ENCODE results near the gene CCSER2. TPM values are rescaled to one million over a fixed set of nuclear protein-coding genes. Genes with fewer than 3 reads are reported as not detected.
"Not testable (repeated sequence)": the region's sequence is repeated elsewhere in the genome, so short reads cannot be mapped to it uniquely, and the experiment has no call there.

The CCSER2 gene
- total RNA-seq, 8 experiments from 2014 or later, result 11.2 to 49.0 (median 35.0) TPM

GRCh38 chr10:84527386-84527785 lies 199.0 kb downstream of the CCSER2 start:
- not testable (repeated sequence) for ATAC-seq (replicated peaks in 6 of 8); H3K4me3 ChIP-seq; H3K27ac ChIP-seq
- peaks cover 15 to 16% of the 10 kb centered on the region in 2 donors for H3K4me1 ChIP-seq (replicated peaks in 1 of 2)
- 0 to 100% (median 76%) methylated on average over 1 to 4 of the region's 5 CpGs for WGBS, 10 experiments
- in situ Hi-C loops (cut with MboI; ENCODE audit: low pct_unique_long_range_greater_than_20kb in 2 of 9, low sequenced_read_pairs in 9 of 9, unreplicated experiment in 9 of 9), result loop anchor here in 5 of 9 experiments (10.0 to 25.0 kb wide), 3 partner anchors 165 to 265 kb away; no protein-coding TSS in a partner anchor

- not testable (repeated sequence) for ATAC-seq (replicated peaks in 6 of 8); H3K4me3 ChIP-seq; H3K4me1 ChIP-seq (replicated peaks in 1 of 2); H3K27ac ChIP-seq
- 100% methylated on average over 1 to 3 of the region's 5 CpGs; no CpG with 5 or more reads in 8 of the 10 experiments for WGBS, 10 experiments
- in situ Hi-C loops (cut with MboI; ENCODE audit: low pct_unique_long_range_greater_than_20kb in 2 of 9, low sequenced_read_pairs in 9 of 9, unreplicated experiment in 9 of 9), result loop anchor here in 5 of 9 experiments (10.0 to 25.0 kb wide), 3 partner anchors 166 to 266 kb away; no protein-coding TSS in a partner anchor
Measured at GRCh38 chr10:84528526-84528925, 200.1 kb downstream of the CCSER2 start.

GRCh38 chr10:84530724-84531325 lies 202.4 kb downstream of the CCSER2 start:
- WGBS, 10 experiments, result 53 to 100% (median 92%) methylated on average over 1 to 8 of the region's 9 CpGs; no CpG with 5 or more reads in 1 of the 10 experiments
- in situ Hi-C loops (cut with MboI; ENCODE audit: low pct_unique_long_range_greater_than_20kb in 2 of 9, low sequenced_read_pairs in 9 of 9, unreplicated experiment in 9 of 9), result loop anchor here in 7 of 9 experiments (10.0 to 25.0 kb wide), 4 partner anchors 156 to 269 kb away; no protein-coding TSS in a partner anchor
- H3K4me1 ChIP-seq (replicated peaks in 1 of 2), result no peaks in the 10 kb centered on the region
- no peak for ATAC-seq (replicated peaks in 6 of 8)
- H3K27ac ChIP-seq, result no peak overlapping the region
- no peak overlapping the region for H3K4me3 ChIP-seq

- no peak for ATAC-seq (replicated peaks in 6 of 8)
- Histone ChIP-seq H3K27ac (no peak overlapping the region), H3K4me1 (replicated peaks in 1 of 2) (no peaks in the 10 kb centered on the region), H3K4me3 (no peak overlapping the region)
- in situ Hi-C loops (cut with MboI; ENCODE audit: low pct_unique_long_range_greater_than_20kb in 2 of 9, low sequenced_read_pairs in 9 of 9, unreplicated experiment in 9 of 9), result loop anchor here in 7 of 9 experiments (10.0 to 25.0 kb wide), 4 partner anchors 157 to 269 kb away; no protein-coding TSS in a partner anchor
- 14 to 100% (median 92%) methylated on average over 1 to 2 of the region's 2 CpGs for WGBS, 10 experiments
Measured at GRCh38 chr10:84531396-84531795, 203.0 kb downstream of the CCSER2 start.

- Histone ChIP-seq H3K4me3 (no peak overlapping the region), H3K4me1 (replicated peaks in 1 of 2) (no peaks in the 10 kb centered on the region), H3K27ac (no peak overlapping the region)
- in situ Hi-C loops (cut with MboI; ENCODE audit: low pct_unique_long_range_greater_than_20kb in 2 of 9, low sequenced_read_pairs in 9 of 9, unreplicated experiment in 9 of 9), result loop anchor here in 7 of 9 experiments (10.0 to 25.0 kb wide), 4 partner anchors 159 to 272 kb away; no protein-coding TSS in a partner anchor
- ATAC-seq (replicated peaks in 6 of 8), result peak in 1 of 8 experiments; percentile 19
- WGBS, 10 experiments, result 40 to 100% (median 85%) methylated on average over 1 to 2 of the region's 2 CpGs; no CpG with 5 or more reads in 7 of the 10 experiments
Measured at GRCh38 chr10:84534168-84534567, 205.8 kb downstream of the CCSER2 start.

GRCh38 chr10:84537447-84537931 lies 209.1 kb downstream of the CCSER2 start:
- WGBS, 10 experiments, result 0 to 18% (median 9%) methylated on average over 2 to 8 of the region's 8 CpGs; no CpG with 5 or more reads in 2 of the 10 experiments
- H3K27ac ChIP-seq, result no peak overlapping the region
- peak; percentile 16 to 84 (median 66) for ATAC-seq (replicated peaks in 6 of 8)
- no peak overlapping the region for H3K4me3 ChIP-seq
- H3K4me1 ChIP-seq (replicated peaks in 1 of 2), result peaks cover 3 to 6% of the 10 kb centered on the region in 2 donors
- in situ Hi-C loops (cut with MboI; ENCODE audit: low pct_unique_long_range_greater_than_20kb in 2 of 9, low sequenced_read_pairs in 9 of 9, unreplicated experiment in 9 of 9), result loop anchor here in 7 of 9 experiments (10.0 to 25.0 kb wide), 4 partner anchors 163 to 275 kb away; no protein-coding TSS in a partner anchor

- H3K27ac ChIP-seq, result no peak overlapping the region
- in situ Hi-C loops (cut with MboI; ENCODE audit: low pct_unique_long_range_greater_than_20kb in 2 of 9, low sequenced_read_pairs in 9 of 9, unreplicated experiment in 9 of 9), result loop anchor here in 7 of 9 experiments (10.0 to 25.0 kb wide), 4 partner anchors 163 to 276 kb away; no protein-coding TSS in a partner anchor
- ATAC-seq (replicated peaks in 6 of 8), result no peak
- WGBS, 10 experiments, result 40 to 100% (median 87%) methylated on average over 1 to 4 of the region's 4 CpGs; no CpG with 5 or more reads in 2 of the 10 experiments
- H3K4me1 ChIP-seq (replicated peaks in 1 of 2), result peaks cover 9 to 11% of the 10 kb centered on the region in 2 donors
- no peak overlapping the region for H3K4me3 ChIP-seq
Measured at GRCh38 chr10:84538036-84538435, 209.6 kb downstream of the CCSER2 start.

GRCh38 chr10:84539216-84539615 lies 210.8 kb downstream of the CCSER2 start:
- peaks cover 15 to 19% of the 10 kb centered on the region in 2 donors for H3K4me1 ChIP-seq (replicated peaks in 1 of 2)
- H3K4me3 ChIP-seq, result no peak overlapping the region
- no peak overlapping the region for H3K27ac ChIP-seq
- in situ Hi-C loops (cut with MboI; ENCODE audit: low pct_unique_long_range_greater_than_20kb in 2 of 9, low sequenced_read_pairs in 9 of 9, unreplicated experiment in 9 of 9), result loop anchor here in 7 of 9 experiments (10.0 to 25.0 kb wide), 4 partner anchors 164 to 277 kb away; no protein-coding TSS in a partner anchor
- 50 to 93% (median 79%) methylated on average over 2 to 3 of the region's 3 CpGs; no CpG with 5 or more reads in 2 of the 10 experiments for WGBS, 10 experiments
- no peak for ATAC-seq (replicated peaks in 6 of 8)

- Histone ChIP-seq H3K27ac (no peak overlapping the region), H3K4me3 (no peak overlapping the region), H3K4me1 (replicated peaks in 1 of 2) (peaks cover 15 to 19% of the 10 kb centered on the region in 2 donors)
- 0 to 85% (median 48%) methylated on average over 1 to 4 of the region's 8 CpGs; no CpG with 5 or more reads in 2 of the 10 experiments for WGBS, 10 experiments
- in situ Hi-C loops (cut with MboI; ENCODE audit: low pct_unique_long_range_greater_than_20kb in 2 of 9, low sequenced_read_pairs in 9 of 9, unreplicated experiment in 9 of 9), result loop anchor here in 6 of 9 experiments (10.0 to 25.0 kb wide), 3 partner anchors 178 to 278 kb away; no protein-coding TSS in a partner anchor
- ATAC-seq (replicated peaks in 6 of 8), result peak in 3 of 8 experiments; percentile 62 to 84 (median 80)
Measured at GRCh38 chr10:84540022-84540616, 211.7 kb downstream of the CCSER2 start.

- in situ Hi-C loops (cut with MboI; ENCODE audit: low pct_unique_long_range_greater_than_20kb in 2 of 9, low sequenced_read_pairs in 9 of 9, unreplicated experiment in 9 of 9), result loop anchor here in 6 of 9 experiments (10.0 to 25.0 kb wide), 3 partner anchors 178 to 278 kb away; no protein-coding TSS in a partner anchor
- H3K4me3 ChIP-seq, result peak overlapping the region in 1 of 5 donors; percentile 23
- peaks cover 15 to 19% of the 10 kb centered on the region in 2 donors for H3K4me1 ChIP-seq (replicated peaks in 1 of 2)
- peak in 5 of 8 experiments; percentile 45 to 89 (median 81) for ATAC-seq (replicated peaks in 6 of 8)
- no peak overlapping the region for H3K27ac ChIP-seq
- 0 to 31% (median 21%) methylated on average over 2 to 18 of the region's 51 CpGs; no CpG with 5 or more reads in 4 of the 10 experiments for WGBS, 10 experiments
Measured at GRCh38 chr10:84540617-84541288, 212.4 kb downstream of the CCSER2 start.

- in situ Hi-C loops (cut with MboI; ENCODE audit: low pct_unique_long_range_greater_than_20kb in 2 of 9, low sequenced_read_pairs in 9 of 9, unreplicated experiment in 9 of 9), result loop anchor here in 6 of 9 experiments (10.0 to 25.0 kb wide), 3 partner anchors 179 to 279 kb away; no protein-coding TSS in a partner anchor
- Histone ChIP-seq H3K4me1 (replicated peaks in 1 of 2) (peaks cover 15 to 19% of the 10 kb centered on the region in 2 donors), H3K27ac (no peak overlapping the region), H3K4me3 (no peak overlapping the region)
- ATAC-seq (replicated peaks in 6 of 8), result peak in 1 of 8 experiments; percentile 6
- WGBS, 10 experiments, result 80 to 90% methylated on average over 1 to 4 of the region's 6 CpGs; no CpG with 5 or more reads in 8 of the 10 experiments
Measured at GRCh38 chr10:84541289-84541637, 212.9 kb downstream of the CCSER2 start.
